Measurements from ENCODE around the gene ABCD1.
"Not testable (repeated sequence)": the region's sequence is repeated elsewhere in the genome, so short reads cannot be mapped to it uniquely, and the experiment has no call there.

The ABCD1 gene

DNA sequence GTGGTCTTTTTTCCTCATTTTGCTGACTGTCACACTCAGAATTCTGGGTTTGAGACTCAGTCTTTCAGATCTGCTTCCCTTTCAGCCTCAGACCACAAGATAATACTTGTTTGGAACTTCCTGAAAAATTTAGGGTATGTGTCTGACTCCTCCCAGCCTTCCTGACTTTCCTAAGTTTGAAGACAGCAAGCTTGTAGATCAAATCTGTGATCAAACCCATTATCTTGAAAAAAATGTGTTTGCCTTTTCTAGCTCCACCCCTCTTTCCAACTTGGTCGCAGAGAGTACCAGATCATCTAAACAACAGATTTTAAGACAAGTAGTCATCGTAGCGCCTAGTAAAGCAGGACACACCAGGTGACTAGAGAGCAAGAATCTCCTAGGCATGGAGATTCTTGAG lies 10.4 kb upstream of the ABCD1 start:
- DNase-seq = no peak

DNA sequence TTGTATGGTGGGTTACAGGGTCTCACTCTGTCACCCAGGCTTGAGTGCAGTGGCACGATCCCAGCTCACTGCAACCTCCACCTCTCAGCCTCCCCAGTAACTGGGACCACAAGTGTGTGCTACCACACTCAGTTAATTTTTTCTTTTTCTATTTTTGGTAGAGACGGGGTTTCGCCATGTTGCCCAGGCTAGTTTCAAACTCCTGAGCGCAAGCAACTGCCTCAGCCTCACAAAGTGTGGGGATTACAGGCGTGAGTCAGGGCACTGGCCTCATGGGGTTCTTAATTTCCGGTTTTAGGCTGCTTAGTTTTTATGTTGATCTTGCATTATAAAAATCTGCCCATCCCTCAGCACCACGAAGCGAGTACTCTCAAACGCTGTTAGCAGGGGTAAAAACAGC lies 7.2 kb upstream of the ABCD1 start:
- no peak for DNase-seq

DNA sequence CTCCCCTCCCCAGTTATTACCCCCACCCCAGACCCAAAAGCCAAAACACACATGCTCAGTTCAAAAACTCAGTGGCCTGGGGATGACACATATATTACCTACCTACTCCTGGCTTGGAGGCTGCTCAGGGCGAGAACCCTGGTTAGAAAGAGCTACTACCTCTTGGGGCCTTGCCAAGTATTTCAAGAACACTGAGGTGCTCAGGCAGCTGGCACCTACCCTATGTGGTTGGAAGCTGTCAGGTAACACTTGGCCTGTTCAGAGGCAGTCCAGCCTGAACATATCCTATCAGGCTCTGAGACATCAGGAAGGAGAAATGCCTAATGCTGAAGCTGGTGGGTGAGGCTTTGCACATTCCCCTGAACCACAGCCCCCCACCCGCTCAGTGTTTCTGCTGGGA lies 5.4 kb upstream of the ABCD1 start:
- no peak for DNase-seq

DNA sequence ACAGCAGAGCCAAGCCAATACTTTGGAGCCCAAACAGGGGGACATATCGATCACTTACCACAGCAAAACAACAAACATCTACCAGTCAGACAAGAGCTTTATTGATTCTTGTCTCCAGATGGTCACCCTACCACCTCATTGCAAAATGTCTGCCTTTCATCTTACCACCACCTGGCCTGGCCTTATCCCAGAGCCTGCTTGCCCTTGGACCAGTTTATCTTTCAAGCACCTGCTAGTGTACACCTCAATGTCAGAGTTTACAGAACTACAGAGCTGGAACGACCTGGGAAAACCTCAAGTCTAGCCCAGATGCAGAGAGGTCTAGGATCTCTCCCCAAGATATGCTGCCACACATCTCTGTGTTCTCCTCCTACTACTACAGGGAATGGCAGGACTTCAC lies 5.0 kb upstream of the ABCD1 start:
- DNase-seq = no peak

DNA sequence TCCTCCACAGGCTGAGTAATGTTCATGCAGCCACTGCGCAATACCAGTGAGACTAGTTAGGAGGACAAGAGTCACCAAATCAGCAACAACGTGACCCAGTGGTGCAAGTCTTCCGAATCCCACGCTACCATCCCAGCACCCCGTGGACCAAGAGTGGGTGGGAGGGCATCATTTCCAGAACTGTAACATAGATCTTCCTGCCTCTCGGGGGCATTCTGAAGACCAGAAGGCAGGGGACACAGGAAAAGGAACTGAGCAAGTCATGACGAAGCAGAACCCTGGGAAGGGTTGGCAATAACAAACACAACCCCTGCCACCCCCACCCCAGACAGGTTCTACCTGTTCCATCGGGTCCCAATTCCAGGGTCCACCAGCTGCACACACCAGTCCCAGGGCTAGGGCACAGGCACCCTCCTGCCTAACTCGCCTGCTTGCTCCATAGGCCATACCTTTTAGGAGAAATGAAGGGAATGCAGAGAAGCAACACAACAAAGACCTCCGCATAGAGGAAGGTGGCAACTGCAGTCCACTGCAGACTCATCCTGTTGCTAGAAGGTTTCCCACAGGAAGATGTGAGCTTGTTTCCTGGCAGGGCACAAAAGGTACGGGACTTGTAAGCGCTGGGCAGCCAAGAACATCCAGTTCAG lies 1.8 kb upstream of the ABCD1 start:
- DNase-seq = no peak

DNA sequence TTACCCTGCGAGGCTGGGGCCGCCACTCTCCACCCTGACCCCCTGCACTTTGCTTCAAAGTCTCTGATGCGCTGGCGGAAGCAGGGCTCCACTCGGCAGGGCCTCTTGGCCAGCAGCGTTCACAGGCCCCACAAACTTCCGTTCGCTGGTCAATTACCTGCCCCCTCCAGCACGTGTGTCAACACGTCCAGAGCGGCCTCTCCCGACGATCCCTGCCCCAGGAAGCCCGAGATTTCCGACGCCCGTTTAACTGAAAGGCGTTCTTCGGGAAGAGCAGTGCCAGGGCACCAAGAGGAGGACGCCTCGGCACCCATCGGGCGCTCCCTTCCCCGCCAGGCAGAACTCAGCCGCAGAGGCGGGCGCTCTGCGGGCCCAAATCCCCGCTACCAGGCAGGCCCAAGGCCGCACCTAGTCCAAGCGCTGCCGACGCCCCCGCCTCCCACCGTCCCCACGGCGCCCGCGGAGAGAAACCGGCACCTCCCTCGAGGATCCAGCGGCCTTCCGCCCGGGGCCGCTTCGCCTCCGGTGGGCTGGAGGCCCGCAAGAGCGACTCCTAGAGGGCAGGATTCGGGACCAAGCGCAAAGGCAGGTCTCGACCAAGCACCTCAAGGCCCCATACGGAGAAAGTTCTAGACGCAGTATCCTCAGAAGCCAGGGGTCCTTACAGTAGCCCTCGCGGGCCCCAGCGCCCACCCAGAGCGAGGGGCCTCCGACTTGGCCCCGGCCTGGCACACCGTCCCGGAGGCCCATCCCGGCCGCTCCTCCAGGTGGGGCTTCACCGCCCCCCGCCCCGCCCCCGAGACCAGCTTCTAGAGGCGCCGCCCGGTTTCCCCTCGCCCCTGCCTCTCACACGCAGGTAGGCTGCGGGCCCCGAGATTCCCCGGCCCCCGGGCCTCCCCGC lies 1.1 kb upstream of the ABCD1 start:
- DNase-seq = peak; percentile 39

DNA sequence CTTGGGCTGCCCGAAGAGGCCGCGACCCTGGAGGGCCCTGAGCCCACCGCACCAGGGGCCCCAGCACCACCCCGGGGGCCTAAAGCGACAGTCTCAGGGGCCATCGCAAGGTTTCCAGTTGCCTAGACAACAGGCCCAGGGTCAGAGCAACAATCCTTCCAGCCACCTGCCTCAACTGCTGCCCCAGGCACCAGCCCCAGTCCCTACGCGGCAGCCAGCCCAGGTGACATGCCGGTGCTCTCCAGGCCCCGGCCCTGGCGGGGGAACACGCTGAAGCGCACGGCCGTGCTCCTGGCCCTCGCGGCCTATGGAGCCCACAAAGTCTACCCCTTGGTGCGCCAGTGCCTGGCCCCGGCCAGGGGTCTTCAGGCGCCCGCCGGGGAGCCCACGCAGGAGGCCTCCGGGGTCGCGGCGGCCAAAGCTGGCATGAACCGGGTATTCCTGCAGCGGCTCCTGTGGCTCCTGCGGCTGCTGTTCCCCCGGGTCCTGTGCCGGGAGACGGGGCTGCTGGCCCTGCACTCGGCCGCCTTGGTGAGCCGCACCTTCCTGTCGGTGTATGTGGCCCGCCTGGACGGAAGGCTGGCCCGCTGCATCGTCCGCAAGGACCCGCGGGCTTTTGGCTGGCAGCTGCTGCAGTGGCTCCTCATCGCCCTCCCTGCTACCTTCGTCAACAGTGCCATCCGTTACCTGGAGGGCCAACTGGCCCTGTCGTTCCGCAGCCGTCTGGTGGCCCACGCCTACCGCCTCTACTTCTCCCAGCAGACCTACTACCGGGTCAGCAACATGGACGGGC lies 579 bp downstream of the ABCD1 start:
- DNase-seq = no peak

DNA sequence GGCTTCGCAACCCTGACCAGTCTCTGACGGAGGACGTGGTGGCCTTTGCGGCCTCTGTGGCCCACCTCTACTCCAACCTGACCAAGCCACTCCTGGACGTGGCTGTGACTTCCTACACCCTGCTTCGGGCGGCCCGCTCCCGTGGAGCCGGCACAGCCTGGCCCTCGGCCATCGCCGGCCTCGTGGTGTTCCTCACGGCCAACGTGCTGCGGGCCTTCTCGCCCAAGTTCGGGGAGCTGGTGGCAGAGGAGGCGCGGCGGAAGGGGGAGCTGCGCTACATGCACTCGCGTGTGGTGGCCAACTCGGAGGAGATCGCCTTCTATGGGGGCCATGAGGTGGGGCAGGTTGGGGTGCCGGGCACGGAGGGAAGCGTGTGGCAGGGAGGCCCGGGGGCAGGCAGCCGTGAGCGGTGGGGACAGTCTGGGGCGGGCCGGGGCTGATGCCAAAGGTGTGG lies 1.2 kb downstream of the ABCD1 start:
- DNase-seq = no peak

DNA sequence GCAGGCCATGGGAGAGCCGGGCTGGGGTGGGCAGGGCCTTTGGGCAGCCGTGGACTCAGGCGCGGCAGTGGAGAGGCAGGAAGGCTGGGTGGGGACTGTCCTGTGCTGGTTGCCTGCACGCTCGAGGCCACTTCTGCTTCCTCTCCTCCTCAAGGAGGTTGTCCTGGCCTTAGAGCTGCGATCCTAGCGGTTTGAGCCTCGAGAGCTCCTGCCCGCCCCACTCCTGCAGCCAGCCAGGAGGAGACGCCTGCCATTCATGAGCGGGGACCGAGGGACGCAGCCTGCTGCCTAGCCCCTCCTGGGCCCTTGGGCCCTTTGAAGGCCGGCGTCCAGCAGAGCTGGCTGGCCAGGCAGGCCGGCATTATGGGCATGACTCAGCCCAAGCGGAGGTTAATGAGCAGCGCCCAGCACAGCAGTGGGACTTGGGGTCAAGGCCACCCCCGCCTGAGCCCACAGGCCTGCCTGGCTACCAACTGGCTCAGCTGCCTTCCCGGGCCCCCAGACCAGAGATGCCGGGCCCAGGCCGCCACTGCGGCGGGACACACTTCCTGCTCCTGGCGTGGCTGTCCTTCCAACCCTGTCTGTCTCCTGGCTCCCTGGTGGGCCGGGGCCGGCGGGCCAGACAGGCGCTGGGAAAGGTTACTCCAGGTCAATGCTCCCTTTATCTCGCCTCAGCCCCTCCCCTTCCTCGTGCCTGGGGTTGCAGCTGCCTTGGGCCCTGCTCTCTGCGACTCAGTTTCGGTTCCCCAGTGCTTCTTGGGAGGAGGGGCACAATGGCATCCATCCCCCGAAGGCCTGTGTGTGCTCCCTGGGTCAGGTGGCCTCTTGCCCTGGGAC lies 1.8 kb downstream of the ABCD1 start:
- no peak for DNase-seq

DNA sequence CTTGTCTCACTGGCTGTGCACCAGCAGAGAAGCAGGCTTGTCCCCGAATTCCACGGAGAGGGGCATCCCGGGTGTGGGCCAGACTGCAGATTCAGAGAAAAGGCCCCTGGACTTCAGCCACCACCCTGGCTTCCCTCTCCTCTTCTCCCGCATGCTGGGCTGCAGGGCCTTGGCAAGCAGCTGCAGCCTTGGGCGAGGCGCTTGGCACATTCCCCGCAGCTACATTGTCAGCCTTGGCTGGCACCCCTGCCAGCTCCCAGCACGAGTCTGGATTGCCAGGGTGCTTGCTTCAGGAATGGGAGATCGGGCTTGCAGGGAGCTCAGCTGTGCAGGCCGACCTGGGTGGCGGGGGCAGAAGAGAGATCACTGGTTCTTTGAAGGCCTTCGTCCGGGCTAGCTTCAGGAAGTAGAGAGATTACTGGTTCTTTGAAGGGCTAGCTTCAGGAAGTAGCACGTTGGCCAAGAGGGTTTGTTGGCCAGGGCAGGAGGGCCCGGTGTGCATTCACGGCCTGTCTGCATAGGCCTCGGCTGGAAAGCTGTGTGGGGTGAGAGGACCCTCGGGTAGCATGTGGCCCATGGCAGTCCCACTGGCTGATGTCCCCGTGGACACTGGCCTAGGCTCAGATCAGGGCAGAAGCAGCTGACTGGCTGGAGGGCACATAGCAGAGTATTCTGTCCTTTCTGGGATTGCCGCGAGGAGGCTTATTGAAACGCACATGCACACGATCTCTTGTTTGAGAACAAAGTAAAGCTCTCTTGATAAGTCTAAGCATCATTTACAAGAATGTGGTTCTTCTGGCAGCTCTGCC lies 2.7 kb downstream of the ABCD1 start:
- DNase-seq = peak; percentile 14

DNA sequence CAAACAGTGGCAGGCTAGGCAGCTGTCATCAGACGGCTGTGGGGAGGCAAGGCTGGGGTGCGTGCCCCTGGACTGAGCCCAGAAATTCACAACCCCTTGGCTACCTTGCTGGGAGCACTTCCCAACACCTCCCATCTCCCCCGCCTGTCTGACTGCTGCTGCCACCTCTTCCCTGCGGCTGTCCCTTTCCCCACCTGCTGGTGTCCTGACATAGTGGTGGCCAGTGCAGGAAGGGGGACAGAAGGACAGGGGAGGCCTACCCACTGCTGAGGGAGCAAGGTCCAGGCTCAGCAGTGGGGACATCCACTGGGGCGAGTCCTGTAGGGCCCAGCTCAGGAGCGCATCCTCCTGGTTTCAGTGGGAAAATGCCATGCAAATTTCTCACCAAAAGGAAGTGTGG lies 3.4 kb downstream of the ABCD1 start:
- no peak for DNase-seq

DNA sequence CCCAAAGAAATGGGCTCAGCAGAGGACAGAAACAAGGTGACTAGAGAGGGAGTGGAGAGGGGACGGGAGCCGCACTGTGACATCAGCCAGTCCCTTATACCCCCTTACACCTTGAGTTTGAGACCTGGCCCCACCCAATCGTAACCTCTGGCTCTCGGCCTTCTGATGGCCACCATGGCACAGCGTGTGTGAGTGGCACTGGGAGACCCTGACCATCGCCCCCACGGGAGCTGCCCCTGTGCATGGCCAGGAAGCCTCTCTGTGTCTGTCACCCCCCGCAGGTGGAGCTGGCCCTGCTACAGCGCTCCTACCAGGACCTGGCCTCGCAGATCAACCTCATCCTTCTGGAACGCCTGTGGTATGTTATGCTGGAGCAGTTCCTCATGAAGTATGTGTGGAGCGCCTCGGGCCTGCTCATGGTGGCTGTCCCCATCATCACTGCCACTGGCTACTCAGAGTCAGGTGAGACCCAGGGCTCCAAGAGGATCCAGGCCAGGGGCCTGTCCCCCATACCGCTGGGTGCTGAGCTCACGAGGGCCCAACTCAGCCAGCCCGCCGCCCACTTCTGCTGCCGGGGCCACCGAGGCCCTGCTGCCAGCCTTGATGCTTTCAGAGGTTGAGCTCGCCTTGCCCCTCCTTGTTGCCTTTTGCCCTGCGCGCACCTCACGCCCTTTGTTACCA lies 4.4 kb downstream of the ABCD1 start:
- no peak for DNase-seq

DNA sequence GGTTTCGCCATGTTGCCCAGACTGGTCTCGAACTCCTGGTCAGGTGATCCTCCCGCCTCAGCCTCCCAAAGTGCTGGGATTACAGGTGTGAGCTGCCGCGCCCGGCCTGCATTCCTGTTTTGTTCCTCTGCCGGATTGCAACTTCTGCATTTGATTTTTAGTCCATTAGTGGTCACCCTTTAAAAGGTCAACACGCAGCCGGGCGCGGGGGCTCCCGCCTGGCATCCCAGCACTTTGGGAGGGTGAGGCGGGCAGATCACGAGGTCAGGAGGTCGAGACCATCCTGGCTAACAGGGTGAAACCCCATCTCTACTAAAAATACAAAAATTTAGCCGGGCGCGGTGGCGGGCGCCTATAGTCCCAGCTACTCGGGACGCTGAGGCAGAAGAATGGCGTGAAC lies 5.5 kb downstream of the ABCD1 start:
- not testable (repeated sequence) for DNase-seq

DNA sequence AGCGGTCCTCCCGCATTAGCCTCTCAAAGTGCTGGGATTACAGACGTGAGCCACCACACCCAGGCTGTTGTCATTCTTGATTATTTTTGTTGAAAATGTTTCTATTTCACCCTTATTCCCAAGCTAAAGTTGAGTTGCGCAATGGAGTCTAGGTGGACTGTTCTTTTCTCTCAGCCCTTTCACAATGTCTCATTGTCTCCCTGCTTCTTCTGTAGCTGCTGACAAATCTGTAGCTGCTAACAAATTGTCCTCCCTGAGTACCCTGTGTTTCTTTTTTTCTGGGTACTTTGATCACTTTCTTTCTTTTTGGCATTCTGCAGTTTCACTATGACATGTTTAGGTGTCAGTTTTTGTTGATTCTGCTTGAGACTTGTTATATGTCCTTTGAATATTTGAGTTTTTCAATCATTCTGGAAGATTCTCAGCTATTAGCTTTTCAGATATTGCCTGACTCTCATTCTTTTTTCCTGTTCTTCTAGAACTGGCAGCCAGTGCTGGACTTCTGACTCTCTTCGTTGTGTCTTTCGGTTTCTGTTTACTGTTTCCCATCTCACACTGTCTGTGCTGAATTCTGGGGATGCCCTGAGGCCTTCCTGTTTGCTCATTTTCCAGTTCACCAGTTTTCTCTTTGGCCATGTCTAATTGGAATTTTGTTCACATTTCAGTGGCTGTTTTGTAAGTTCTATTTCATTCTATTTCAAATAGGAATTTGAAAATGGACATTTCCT lies 6.6 kb downstream of the ABCD1 start:
- no peak for DNase-seq

DNA sequence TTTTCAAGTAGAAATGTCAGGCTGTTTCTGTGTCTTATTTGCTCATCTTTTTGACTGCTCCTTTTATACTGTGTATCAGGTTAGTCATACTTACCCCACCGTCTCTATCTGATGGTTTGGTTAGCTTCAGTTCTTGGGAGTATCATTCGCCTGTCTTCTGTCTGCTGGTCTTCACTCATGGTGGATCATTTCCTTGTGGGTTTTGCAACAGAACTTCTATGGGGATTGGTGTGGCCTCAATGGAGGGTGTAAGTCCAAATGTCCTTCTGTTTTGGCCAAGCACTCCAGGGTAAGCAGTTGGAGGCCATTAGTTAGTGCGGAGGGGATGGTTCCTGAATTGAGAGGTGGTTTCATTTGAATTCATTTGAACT lies 7.2 kb downstream of the ABCD1 start:
- DNase-seq = no peak

DNA sequence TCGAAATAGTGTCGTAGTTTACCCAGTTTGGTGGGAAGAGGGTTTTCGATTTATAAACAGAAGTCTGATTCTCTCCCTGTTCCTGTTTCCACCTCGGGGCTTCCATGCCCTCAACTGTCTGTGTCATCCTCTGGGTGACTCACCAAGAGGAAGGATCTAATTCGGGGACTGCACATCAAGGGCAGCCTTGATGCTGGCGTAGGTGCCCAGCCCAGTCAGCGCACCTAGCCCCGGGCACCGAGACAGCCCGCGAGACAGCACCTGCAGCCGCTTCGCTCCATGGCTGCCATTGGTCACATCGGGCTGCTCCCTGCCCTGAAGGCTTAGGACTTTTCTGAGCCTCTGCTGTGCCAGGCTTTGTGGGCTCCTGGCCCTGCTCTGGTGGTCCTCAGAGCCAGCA lies 7.7 kb downstream of the ABCD1 start:
- DNase-seq = no peak

DNA sequence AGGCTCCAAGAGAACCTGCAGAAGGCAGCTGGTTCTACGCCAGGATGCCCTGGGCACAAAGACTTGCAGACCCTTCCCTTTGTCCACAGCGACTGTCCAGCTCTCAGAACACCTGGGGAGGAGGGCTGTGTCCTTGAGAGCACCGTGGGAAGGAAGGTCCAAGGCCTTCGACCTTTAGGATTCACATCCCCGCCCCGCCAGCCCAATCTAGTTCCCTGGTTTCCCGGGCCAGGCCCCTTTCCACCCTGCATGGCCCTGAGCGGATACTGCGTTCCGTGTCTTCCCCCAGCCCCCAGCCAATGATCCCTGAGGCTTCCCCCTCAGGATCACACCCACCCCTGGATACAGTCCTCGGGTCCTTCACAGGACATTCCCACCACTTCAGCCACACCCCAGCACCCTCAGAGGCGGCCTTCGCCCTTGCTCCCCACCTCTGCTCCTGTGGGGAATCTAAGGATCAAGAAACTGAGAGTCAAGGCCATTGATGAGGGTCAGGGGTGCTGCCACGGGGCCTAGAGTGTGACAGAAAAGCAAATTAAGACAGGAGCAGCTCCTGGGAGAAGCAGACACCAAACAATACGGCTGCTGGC lies 9.1 kb downstream of the ABCD1 start:
- no peak for DNase-seq

DNA sequence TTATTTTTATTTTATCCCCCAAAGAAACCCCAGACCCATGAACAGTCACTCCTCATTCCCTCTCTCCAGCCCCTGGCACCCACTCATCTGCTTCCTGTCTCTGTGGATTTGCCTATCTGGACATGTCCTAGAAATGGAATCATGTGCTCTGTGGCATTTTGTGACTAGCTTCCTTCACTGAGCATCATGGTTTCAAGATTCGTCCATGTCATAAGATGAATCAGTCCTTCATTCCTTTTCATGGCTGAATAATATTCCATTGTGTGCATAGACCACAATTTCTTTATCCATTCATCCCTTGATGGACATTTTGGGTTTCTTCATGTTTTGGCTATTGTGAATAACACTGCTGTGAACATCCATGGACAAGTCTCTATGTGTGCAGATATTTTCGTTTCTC lies 10.2 kb downstream of the ABCD1 start:
- DNase-seq = no peak

DNA sequence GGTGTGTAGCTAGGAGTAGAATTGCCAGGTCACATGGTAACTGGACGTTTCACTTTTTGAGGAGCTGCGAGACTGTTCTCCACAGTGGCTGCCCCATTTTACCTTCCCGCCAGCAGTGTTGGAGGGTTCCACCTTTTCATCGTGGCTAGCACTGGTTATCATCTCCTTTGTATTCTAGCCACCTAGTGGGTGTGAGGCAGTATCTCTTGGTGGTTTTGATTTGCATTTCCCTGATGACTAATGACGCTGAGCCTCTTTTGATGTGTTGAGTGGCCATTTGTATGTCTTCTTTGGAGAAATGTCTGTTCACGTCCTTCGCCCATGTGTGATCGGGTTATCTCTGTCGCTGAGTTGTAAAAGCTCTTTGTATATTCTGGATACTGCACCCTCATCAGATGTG lies 10.6 kb downstream of the ABCD1 start:
- DNase-seq = no peak

All from NCI-H1694 (cell line).